ENCODE measurements around the gene EPB41L3. TPM values are rescaled to one million over a fixed set of nuclear protein-coding genes. Genes with fewer than 3 reads are reported as not detected.
A peak's percentile ranks its signal among the peaks of the same experiment; 100 is the strongest.

EPB41L3 gene
- total and polyA plus RNA-seq, 2 experiments from 2014 or later, result 8.0 to 11.7 TPM

- Histone ChIP-seq H3F3A (replicated peaks; ENCODE audit: low read depth) (no peaks in the 10 kb centered on the region), H3K4me1 (ENCODE audit: insufficient read depth) (peaks cover 20% of the 10 kb centered on the region), H3K79me2 (replicated peaks; ENCODE audit: insufficient read depth) (no peaks in the 10 kb centered on the region), H3K27ac (ENCODE audit: low read depth) (no peak overlapping the region), H3K36me3 (ENCODE audit: insufficient read depth) (no peaks in the 10 kb centered on the region), H3K27me3 (ENCODE audit: insufficient read depth) (no peaks in the 10 kb centered on the region), H2AFZ (no peak overlapping the region), H3K4me2 (no peak overlapping the region), H3K9me2 (ENCODE audit: insufficient read depth) (0 out of 2 replicates have a peak, but pooled peaks cover 5% of the 10 kb centered on the region), H4K20me1 (replicated peaks; ENCODE audit: insufficient read depth) (no peaks in the 10 kb centered on the region), H3K4me3 (no peak overlapping the region)
- H3K36me3 Mint-ChIP-seq (ENCODE audit: low read depth), result peaks cover 3% of the 10 kb centered on the region; the same call in 2 of the 3 replicates
- TF ChIP-seq STAT1 (IDR thresholded peaks at IDR 0.05; ENCODE audit: unreplicated experiment) (no peak), ETS1 (IDR thresholded peaks at IDR 0.05) (no peak), CTCF (conservative IDR thresholded peaks at IDR 0.05; ENCODE audit: low read depth in 2 of 2) (no peak), JUNB (IDR thresholded peaks at IDR 0.05; ENCODE audit: unreplicated experiment) (no peak), ZNF462 (CRISPR knock-in tag; IDR thresholded peaks at IDR 0.05) (no peak), POLR2AphosphoS5 (IDR thresholded peaks at IDR 0.05; ENCODE audit: low read depth) (no peak), EZH2 (IDR thresholded peaks at IDR 0.05; ENCODE audit: low read depth, unreplicated experiment) (no peak), CREB1 (CRISPR knock-in tag; IDR thresholded peaks at IDR 0.05; ENCODE audit: low read depth) (no peak), REST (IDR thresholded peaks at IDR 0.05; ENCODE audit: unreplicated experiment) (no peak), EZH2phosphoT487 (IDR thresholded peaks at IDR 0.05; ENCODE audit: unreplicated experiment) (no peak), NANOG (IDR thresholded peaks at IDR 0.05; ENCODE audit: borderline replicate concordance) (no peak), ZNF331 (CRISPR knock-in tag; IDR thresholded peaks at IDR 0.05; ENCODE audit: low read depth) (no peak), ZNF114 (CRISPR knock-in tag; IDR thresholded peaks at IDR 0.05) (no peak)
- no peak overlapping the region; the same call in 1 of the 2 replicates for H3K27ac Mint-ChIP-seq
- DNase-seq (ENCODE audit: low spot score) (peak; percentile 16), ATAC-seq (peak; percentile 73)
- H3K27me3 Mint-ChIP-seq (ENCODE audit: insufficient read depth, low read depth, poor library complexity), result no peaks in the 10 kb centered on the region
- peaks cover 35% of the 10 kb centered on the region; the same call in 2 of the 3 replicates for H3K4me1 Mint-ChIP-seq
- no peak overlapping the region for H3K4me3 Mint-ChIP-seq
- peaks cover 3% of the 10 kb centered on the region; the same call in 2 of the 3 replicates for H3K9me3 Mint-ChIP-seq
Observed at GRCh38 chr18:5476961-5477800, 66.6 kb downstream of the EPB41L3 start.
